ENCODE data around the gene STARD3NL. TPM values are rescaled to one million over a fixed set of nuclear protein-coding genes. Genes with fewer than 3 reads are reported as not detected.

STARD3NL gene
- total and polyA plus RNA-seq, 2 of the 4 experiments (the other 2 are of a cell fraction): 51.6 to 69.7 TPM

Small RNAs within 50 kb of the gene (microRNA-seq; reads per million reads assigned to microRNA genes)
- gene TRGJ1 (ENCODE audit: insufficient read depth, insufficient read length) (not detected), gene TRGJ2 (ENCODE audit: insufficient read depth, insufficient read length) (not detected), gene TRGJP (ENCODE audit: insufficient read depth, insufficient read length) (not detected), gene TRGJP1 (ENCODE audit: insufficient read depth, insufficient read length) (not detected), gene TRGJP2 (ENCODE audit: insufficient read depth, insufficient read length) (not detected)

Small RNAs within 50 kb of the gene (small RNA-seq; reads per million reads assigned to genes)
- 0 reads per million in 5 experiments for gene TRGJ1
- gene TRGJ2: 0 reads per million in 5 experiments
- gene TRGJP: 0 reads per million in 5 experiments
- 0 reads per million in 5 experiments for gene TRGJP1
- 0 reads per million in 5 experiments for gene TRGJP2

All from IMR-90 (cell line).